Kidney epithelial cell (primary cell): Measurements from ENCODE around the gene ST3GAL3. TPM values are rescaled to one million over a fixed set of nuclear protein-coding genes. Genes with fewer than 3 reads are reported as not detected.

Source experiments
- DNase-seq: peaks from one replicate; pipeline ENCODE4 v3.0.0-alpha.2; 2010; ENCODE audit warnings: low read depth
- H3K27me3 ChIP-seq: 2 replicates; pipeline ENCODE4 v1.6.0; 2011; ENCODE audit warnings: low read length; ENCODE audit not compliant: control insufficient read depth, insufficient read depth
- H3K36me3 ChIP-seq: 2 replicates; pipeline ENCODE4 v1.5.1; 2011; ENCODE audit warnings: low read length; ENCODE audit not compliant: control insufficient read depth, insufficient read depth
- H3K4me3 ChIP-seq: 2 replicates; pipeline ENCODE4 v1.5.1; 2011; ENCODE audit warnings: low read depth, mild to moderate bottlenecking, control low read depth, low read length
- total RNA-seq: library from RNA; depleted of rRNA; stranded (reverse); fragments of >200 nt; gene quantifications from 2 replicates; pipeline ENCODE4 v1.2.3, GENCODE V29; 2015
- TF ChIP-seq, protein P1 (sequence below): IDR thresholded peaks from 2 replicates; pipeline ENCODE4 v1.5.1; 2011; ENCODE audit warnings: mild to moderate bottlenecking, moderate library complexity, low read length, control low read depth, inconsistent platforms; ENCODE audit not compliant: insufficient read depth, poor library complexity, severe bottlenecking

ST3GAL3 gene
- total RNA-seq, 1 donor from 2014 or later, result 15.0 TPM

DNA sequence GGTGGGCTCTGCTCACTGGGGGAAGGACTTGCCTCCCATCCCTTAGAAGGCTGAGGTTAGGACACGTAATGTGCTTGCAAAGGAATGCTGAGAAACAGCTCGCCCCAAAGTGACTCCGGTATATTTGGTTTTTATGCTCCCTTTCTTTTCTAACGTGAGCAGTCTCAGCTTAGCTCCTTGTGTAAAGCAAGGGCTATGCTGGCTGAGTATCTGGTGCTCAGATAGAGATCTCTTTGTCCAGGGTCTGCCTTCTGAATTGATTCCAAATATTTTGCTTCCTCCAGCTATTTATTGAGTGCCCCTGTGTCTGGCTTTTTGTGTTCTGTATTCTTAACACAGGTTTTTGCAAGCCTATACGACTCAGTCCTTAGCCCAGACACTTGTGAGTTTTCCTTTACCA lies 131.7 kb downstream of the ST3GAL3 start:
- TF ChIP-seq, protein P1, sequence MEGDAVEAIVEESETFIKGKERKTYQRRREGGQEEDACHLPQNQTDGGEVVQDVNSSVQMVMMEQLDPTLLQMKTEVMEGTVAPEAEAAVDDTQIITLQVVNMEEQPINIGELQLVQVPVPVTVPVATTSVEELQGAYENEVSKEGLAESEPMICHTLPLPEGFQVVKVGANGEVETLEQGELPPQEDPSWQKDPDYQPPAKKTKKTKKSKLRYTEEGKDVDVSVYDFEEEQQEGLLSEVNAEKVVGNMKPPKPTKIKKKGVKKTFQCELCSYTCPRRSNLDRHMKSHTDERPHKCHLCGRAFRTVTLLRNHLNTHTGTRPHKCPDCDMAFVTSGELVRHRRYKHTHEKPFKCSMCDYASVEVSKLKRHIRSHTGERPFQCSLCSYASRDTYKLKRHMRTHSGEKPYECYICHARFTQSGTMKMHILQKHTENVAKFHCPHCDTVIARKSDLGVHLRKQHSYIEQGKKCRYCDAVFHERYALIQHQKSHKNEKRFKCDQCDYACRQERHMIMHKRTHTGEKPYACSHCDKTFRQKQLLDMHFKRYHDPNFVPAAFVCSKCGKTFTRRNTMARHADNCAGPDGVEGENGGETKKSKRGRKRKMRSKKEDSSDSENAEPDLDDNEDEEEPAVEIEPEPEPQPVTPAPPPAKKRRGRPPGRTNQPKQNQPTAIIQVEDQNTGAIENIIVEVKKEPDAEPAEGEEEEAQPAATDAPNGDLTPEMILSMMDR, result no peak
- no peak overlapping the region for H3K4me3 ChIP-seq
- DNase-seq, result no peak
- H3K27me3 ChIP-seq, result no peaks in the 10 kb centered on the region
- no peaks in the 10 kb centered on the region for H3K36me3 ChIP-seq

DNA sequence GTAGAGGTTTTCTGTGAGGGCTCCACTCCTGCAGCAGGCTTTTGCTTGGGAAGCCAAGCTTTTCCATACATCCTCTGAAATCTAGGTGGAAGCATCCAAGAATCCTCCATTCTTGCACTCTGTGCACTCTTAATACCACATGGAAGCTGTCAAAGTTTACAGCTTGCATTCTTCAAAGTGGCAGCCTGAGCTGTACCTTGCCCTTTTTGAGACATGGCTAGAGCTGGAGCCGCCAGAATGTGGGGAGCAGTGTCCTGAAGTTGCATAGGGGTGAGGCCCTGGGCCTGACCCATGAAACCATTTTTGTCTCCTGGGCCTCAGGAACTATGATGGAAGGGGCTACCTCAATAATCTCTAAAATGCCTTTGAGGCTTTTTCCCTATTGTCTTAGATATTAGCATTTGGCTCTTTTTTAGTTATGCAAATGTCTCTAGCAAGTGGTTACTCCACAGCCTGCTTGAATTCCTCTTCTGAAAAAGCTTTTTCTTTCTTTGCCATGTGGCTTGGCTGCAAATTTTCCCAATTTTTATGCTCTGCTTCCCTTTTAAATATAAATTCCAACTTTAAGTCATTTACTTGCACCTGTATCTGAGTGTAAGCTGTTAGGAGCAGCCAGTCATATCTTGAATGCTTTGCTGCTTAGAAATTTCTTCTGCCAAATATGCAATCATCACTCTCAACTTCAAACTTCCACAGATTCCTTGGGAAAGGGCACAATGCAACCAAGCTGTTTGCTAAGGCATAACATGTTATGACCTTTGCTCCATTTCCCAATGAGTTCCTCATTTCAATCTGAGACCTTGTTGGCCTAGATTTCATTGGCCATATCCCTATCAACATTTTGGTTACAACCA lies 134.2 kb downstream of the ST3GAL3 start:
- no peaks in the 10 kb centered on the region for H3K36me3 ChIP-seq
- TF ChIP-seq, protein P1, result no peak
- H3K4me3 ChIP-seq, result no peak overlapping the region
- H3K27me3 ChIP-seq, result no peaks in the 10 kb centered on the region
- DNase-seq, result no peak

DNA sequence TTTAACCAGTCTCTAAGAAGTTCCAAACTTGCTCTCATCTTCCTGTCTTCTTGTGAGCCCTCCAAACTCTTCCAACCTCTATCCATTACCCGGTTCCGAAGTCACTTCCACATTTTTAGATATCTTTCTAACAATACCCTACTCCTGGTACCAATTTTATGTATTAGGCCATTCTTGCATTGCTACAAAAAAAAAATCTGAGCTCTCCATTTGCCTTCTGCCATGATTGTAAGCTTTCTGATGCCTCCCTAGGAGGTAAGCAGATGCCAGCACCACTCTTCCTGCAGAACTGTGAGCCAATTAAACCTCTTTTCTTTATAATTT lies 134.8 kb downstream of the ST3GAL3 start:
- Histone ChIP-seq H3K4me3 (no peak overlapping the region), H3K27me3 (no peaks in the 10 kb centered on the region), H3K36me3 (no peaks in the 10 kb centered on the region)
- DNase-seq, result no peak
- TF ChIP-seq, protein P1, result no peak

- H3K27me3 ChIP-seq, result no peaks in the 10 kb centered on the region
- DNase-seq, result no peak
- H3K4me3 ChIP-seq, result no peak overlapping the region
- TF ChIP-seq, protein P1, result no peak
- H3K36me3 ChIP-seq, result no peaks in the 10 kb centered on the region
Measured at GRCh38 chr1:43843684-43844083, 136.3 kb downstream of the ST3GAL3 start.

GRCh38 chr1:43844114-43844513 lies 136.8 kb downstream of the ST3GAL3 start:
- TF ChIP-seq, protein P1, result no peak
- H3K36me3 ChIP-seq, result no peaks in the 10 kb centered on the region
- DNase-seq, result no peak
- H3K27me3 ChIP-seq, result no peaks in the 10 kb centered on the region
- no peak overlapping the region for H3K4me3 ChIP-seq

DNA sequence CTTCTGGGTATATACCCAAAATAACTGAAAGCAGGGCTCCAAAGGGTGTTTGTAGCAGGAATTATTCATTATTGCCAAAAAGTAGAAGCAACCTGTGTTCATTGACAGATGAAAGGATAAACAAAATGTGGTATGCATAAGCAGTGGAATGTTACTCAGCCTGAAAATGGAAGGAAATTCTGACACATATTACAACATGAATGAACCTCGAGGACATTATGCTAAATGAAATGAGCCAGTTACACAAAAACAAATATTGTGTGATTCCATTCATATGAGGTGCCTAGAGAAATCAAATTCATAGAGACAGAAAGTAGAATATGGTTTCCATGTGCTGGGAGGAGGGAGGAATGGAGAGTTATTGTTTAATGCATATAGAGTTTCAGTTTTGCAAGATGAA lies 140.0 kb downstream of the ST3GAL3 start:
- Histone ChIP-seq H3K27me3 (no peaks in the 10 kb centered on the region), H3K4me3 (no peak overlapping the region), H3K36me3 (no peaks in the 10 kb centered on the region)
- DNase-seq, result no peak
- TF ChIP-seq, protein P1, result no peak
